ENCODE data around the gene GPR142.

DNA sequence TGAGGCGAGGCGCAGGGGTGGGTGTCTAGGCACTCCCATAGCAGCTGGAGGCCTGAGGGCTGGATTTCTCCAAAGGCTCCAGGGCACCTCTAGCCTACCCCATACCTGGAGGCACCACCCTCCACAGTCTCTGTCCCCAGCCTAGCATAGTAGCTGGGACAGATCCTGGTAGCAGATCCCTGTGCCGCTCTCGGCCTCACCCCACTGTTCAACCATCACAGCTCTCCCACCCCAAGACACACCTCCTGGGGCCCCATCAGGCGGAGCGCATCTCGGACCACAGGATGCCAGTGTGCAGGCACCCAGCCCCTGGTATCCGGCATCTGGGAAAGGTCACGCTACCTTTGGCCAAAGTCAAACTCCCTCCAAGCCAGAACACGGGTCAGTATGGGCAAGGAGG, 12.7 kb upstream of the GPR142 start:
- no peak for TF ChIP-seq CTCF (IDR thresholded peaks at IDR 0.05)
- no peak for TF ChIP-seq POLR2A (IDR thresholded peaks at IDR 0.05)
- TF ChIP-seq EP300 (IDR thresholded peaks at IDR 0.05) = no peak

Data from suprapubic skin (tissue), 3 donors.